Measurements from ENCODE around the gene HSD17B8. TPM values are rescaled to one million over a fixed set of nuclear protein-coding genes. Genes with fewer than 3 reads are reported as not detected.
A peak's percentile ranks its signal among the peaks of the same experiment; 100 is the strongest.

HSD17B8 gene
- total RNA-seq, 1 experiment from 2014 or later: 4.2 TPM

- H3K4me2 ChIP-seq (ENCODE audit: low read length): no peak overlapping the region
- no peaks in the 10 kb centered on the region for H3F3A ChIP-seq (ENCODE audit: low read length, unreplicated experiment)
- no peaks in the 10 kb centered on the region for H3K9me2 ChIP-seq (replicated peaks; ENCODE audit: low read length)
- no peak for ATAC-seq
- H3K9me3 ChIP-seq (ENCODE audit: low read length): no peaks in the 10 kb centered on the region
- intact Hi-C loops (cut with micrococcal nuclease): no loop called here
- H2AFZ ChIP-seq (ENCODE audit: low read length): no peak overlapping the region
- no TSS peak for BruUV-seq (replicated peaks)
- no peak overlapping the region for H3K27ac ChIP-seq (ENCODE audit: low read length)
- no peaks in the 10 kb centered on the region for H3K36me3 ChIP-seq (ENCODE audit: low read depth, low read length)
- H3K79me2 ChIP-seq (ENCODE audit: low read length): no peaks in the 10 kb centered on the region
- H3K9ac ChIP-seq (ENCODE audit: low read length): no peak overlapping the region
- H3K4me1 ChIP-seq (ENCODE audit: insufficient read depth, low read length): no peaks in the 10 kb centered on the region
- ChIA-PET CTCF (interaction anchor here (0.6 kb wide), 1 partner anchor 1212 kb away, joined by 3 read pairs; no protein-coding TSS in a partner anchor), POLR2A (ENCODE audit: unreplicated experiment) (interaction anchor here (0.6 kb wide), 1 partner anchor 373 kb away, joined by 8 read pairs; no protein-coding TSS in a partner anchor)
- H4K20me1 ChIP-seq (ENCODE audit: low read length): no peaks in the 10 kb centered on the region
- H3K4me3 ChIP-seq (ENCODE audit: low read length): no peak overlapping the region
- H3K27me3 ChIP-seq (ENCODE audit: low read length): no peaks in the 10 kb centered on the region
- DNase-seq: no peak
- no peak for TF ChIP-seq EZH2 (IDR thresholded peaks at IDR 0.05; ENCODE audit: low read length, unreplicated experiment)
Observed at GRCh38 chr6:33173535-33174180, 30.8 kb upstream of the HSD17B8 start.

DNA sequence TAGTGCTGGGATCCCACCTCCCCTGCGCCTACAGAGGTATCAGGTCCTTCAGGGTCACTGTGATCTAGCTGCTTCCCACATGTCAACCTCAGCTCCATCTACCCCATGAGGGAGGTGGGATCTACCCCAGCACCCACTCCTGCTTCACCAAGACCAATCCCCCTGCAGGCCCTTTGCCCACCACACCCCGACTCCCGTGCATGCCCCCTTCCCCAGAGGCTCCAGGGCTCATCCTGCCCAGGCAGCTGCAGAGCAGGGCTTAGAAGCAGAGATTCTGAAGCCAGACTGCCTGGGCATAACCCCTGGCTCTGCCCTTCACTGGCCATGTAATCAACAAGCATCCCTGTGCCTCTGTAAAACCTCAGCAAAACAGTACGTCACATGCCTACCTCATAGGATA lies 29.7 kb upstream of the HSD17B8 start:
- Histone ChIP-seq H3K4me1 (ENCODE audit: insufficient read depth, low read length) (no peaks in the 10 kb centered on the region), H4K20me1 (ENCODE audit: low read length) (no peaks in the 10 kb centered on the region), H3K27ac (ENCODE audit: low read length) (no peak overlapping the region), H3K36me3 (ENCODE audit: low read depth, low read length) (no peaks in the 10 kb centered on the region), H3K27me3 (ENCODE audit: low read length) (no peaks in the 10 kb centered on the region), H3K79me2 (ENCODE audit: low read length) (no peaks in the 10 kb centered on the region), H3F3A (ENCODE audit: low read length, unreplicated experiment) (no peaks in the 10 kb centered on the region), H3K9ac (ENCODE audit: low read length) (no peak overlapping the region), H3K4me3 (ENCODE audit: low read length) (no peak overlapping the region), H3K4me2 (ENCODE audit: low read length) (no peak overlapping the region), H3K9me2 (replicated peaks; ENCODE audit: low read length) (no peaks in the 10 kb centered on the region), H3K9me3 (ENCODE audit: low read length) (no peaks in the 10 kb centered on the region), H2AFZ (ENCODE audit: low read length) (no peak overlapping the region)
- no peak for TF ChIP-seq EZH2phosphoT487 (IDR thresholded peaks at IDR 0.05; ENCODE audit: borderline replicate concordance, low read length)
- no peak for TF ChIP-seq CTCF (conservative IDR thresholded peaks at IDR 0.05; ENCODE audit: low read depth, low read length)
- no peak for TF ChIP-seq EZH2 (IDR thresholded peaks at IDR 0.05; ENCODE audit: low read length, unreplicated experiment)
- intact Hi-C loops (cut with micrococcal nuclease): no loop called here
- DNase-seq (no peak), ATAC-seq (no peak)
- CTCF ChIA-PET: no interaction called here
- no TSS peak for BruUV-seq (replicated peaks)
- POLR2A ChIA-PET (ENCODE audit: unreplicated experiment): interaction anchor here (0.7 kb wide), 1 partner anchor 15 kb away, joined by 5 read pairs; no protein-coding TSS in a partner anchor

GRCh38 chr6:33175436-33176069 lies 28.9 kb upstream of the HSD17B8 start:
- Histone ChIP-seq H3F3A (ENCODE audit: low read length, unreplicated experiment) (no peaks in the 10 kb centered on the region), H4K20me1 (ENCODE audit: low read length) (no peaks in the 10 kb centered on the region), H3K27ac (ENCODE audit: low read length) (no peak overlapping the region), H3K9ac (ENCODE audit: low read length) (no peak overlapping the region), H2AFZ (ENCODE audit: low read length) (no peak overlapping the region), H3K36me3 (ENCODE audit: low read depth, low read length) (no peaks in the 10 kb centered on the region), H3K79me2 (ENCODE audit: low read length) (no peaks in the 10 kb centered on the region), H3K4me3 (ENCODE audit: low read length) (no peak overlapping the region), H3K9me3 (ENCODE audit: low read length) (no peaks in the 10 kb centered on the region), H3K4me2 (ENCODE audit: low read length) (no peak overlapping the region), H3K4me1 (ENCODE audit: insufficient read depth, low read length) (no peaks in the 10 kb centered on the region), H3K27me3 (ENCODE audit: low read length) (no peaks in the 10 kb centered on the region), H3K9me2 (replicated peaks; ENCODE audit: low read length) (no peaks in the 10 kb centered on the region)
- BruUV-seq (replicated peaks): no TSS peak
- peak; percentile 35; the same call in 1 of the 2 replicates for ATAC-seq
- TF ChIP-seq EZH2phosphoT487 (IDR thresholded peaks at IDR 0.05; ENCODE audit: borderline replicate concordance, low read length) (no peak), CTCF (conservative IDR thresholded peaks at IDR 0.05; ENCODE audit: low read depth, low read length) (no peak), EZH2 (IDR thresholded peaks at IDR 0.05; ENCODE audit: low read length, unreplicated experiment) (no peak)
- CTCF ChIA-PET: no interaction called here
- POLR2A ChIA-PET (ENCODE audit: unreplicated experiment): no interaction called here
- no peak for DNase-seq
- intact Hi-C loops (cut with micrococcal nuclease): no loop called here

Measured in PC-3 (cell line).